Tibial nerve (tissue), 4 donors: ENCODE measurements around the gene UCHL1. TPM values are rescaled to one million over a fixed set of nuclear protein-coding genes. Genes with fewer than 3 reads are reported as not detected.

ENCODE experiments used
- DNase-seq, 2 donors: peaks; one replicate each; pipeline ENCODE4 v3.0.0-alpha.2; 2019; ENCODE audit warnings: low spot score in 2 of 2
- H3K27ac ChIP-seq, 4 donors: fragments of 200-600 bp; sonication (generic) in 3 of 4; one replicate each; pipeline ENCODE4 v1.5.1; 2017 to 2019; ENCODE audit warnings: mild to moderate bottlenecking in 1 of 4
- H3K27me3 ChIP-seq, 2 donors: fragments of 200-600 bp; sonication (generic) in 1 of 2; one replicate each; pipeline versions ENCODE4 v1.5.1 to v1.6.0; 2017 to 2019
- H3K36me3 ChIP-seq, 3 donors: fragments of 200-600 bp; sonication (generic); one replicate each; pipeline ENCODE4 v1.5.1; 2018 to 2019
- H3K4me1 ChIP-seq, 4 donors: fragments of 200-600 bp; sonication (generic) in 3 of 4; one replicate each; pipeline ENCODE4 v1.5.1; 2017 to 2019
- H3K4me3 ChIP-seq, 4 donors: fragments of 200-600 bp; sonication (generic) in 3 of 4; one replicate each; pipeline ENCODE4 v1.5.1; 2017 to 2019; ENCODE audit warnings: mild to moderate bottlenecking in 1 of 4, moderate library complexity in 1 of 4
- H3K9me3 ChIP-seq, 4 donors: fragments of 200-600 bp; sonication (generic) in 3 of 4; one replicate each; pipeline ENCODE4 v1.5.1; 2017 to 2019
- CTCF ChIP-seq, 5 experiments: fragments of 200-600 bp in 3 of 5; fragments of 450-650 bp in 2 of 5; sonication (generic) in 3 of 5; IDR thresholded peaks; one replicate each; pipeline ENCODE4 v1.5.1; 2016 to 2019; ENCODE audit warnings: antibody characterized with exemption in 5 of 5, mild to moderate bottlenecking in 3 of 5, moderate library complexity in 2 of 5
- EP300 ChIP-seq, 2 donors: sonication (generic); formaldehyde crosslinking; IDR thresholded peaks; one replicate each; pipeline ENCODE4 v1.6.1; 2017; ENCODE audit warnings: antibody characterized with exemption in 2 of 2, mild to moderate bottlenecking in 1 of 2
- POLR2A ChIP-seq, 2 donors: fragments of 450-650 bp; IDR thresholded peaks; one replicate each; pipeline ENCODE4 v1.6.1; 2017; ENCODE audit warnings: antibody characterized with exemption in 2 of 2, mild to moderate bottlenecking in 2 of 2, moderate library complexity in 2 of 2
- WGBS, 2 donors: methylation state at CpG; one replicate each; pipeline ENCODE4 v1.1.5; 2018; 5-methylcytosine and 5-hydroxymethylcytosine counted together
- total RNA-seq, 4 donors: library from RNA; depleted of rRNA; stranded (reverse); fragments of >200 nt; gene quantifications; one replicate each; pipeline ENCODE4 v1.1.0, GENCODE V29; 2016

Gene UCHL1
- total RNA-seq, 4 donors from 2014 or later, result 55.9 to 204 (median 71.5) TPM

- Histone ChIP-seq H3K36me3 (no peaks in the 10 kb centered on the region), H3K27me3 (no peaks in the 10 kb centered on the region), H3K27ac (no peak overlapping the region), H3K9me3 (no peaks in the 10 kb centered on the region), H3K4me1 (no peaks in the 10 kb centered on the region), H3K4me3 (no peak overlapping the region)
- TF ChIP-seq POLR2A (IDR thresholded peaks at IDR 0.05) (no peak), CTCF (IDR thresholded peaks at IDR 0.05) (no peak), EP300 (IDR thresholded peaks at IDR 0.05) (no peak)
- no peak for DNase-seq
- WGBS, 2 donors, result 65 to 75% methylated on average over 3 of the region's 3 CpGs
These were observed 29.1 kb downstream of the UCHL1 start for GRCh38 chr4:41285864-41286235.

GRCh38 chr4:41287005-41287404 lies 30.3 kb downstream of the UCHL1 start:
- no peak for DNase-seq
- no peak overlapping the region for H3K4me3 ChIP-seq
- H3K27ac ChIP-seq, result no peak overlapping the region
- H3K4me1 ChIP-seq, result no peaks in the 10 kb centered on the region
- 79 to 87% methylated on average over 1 of the region's 1 CpG for WGBS, 2 donors
- TF ChIP-seq POLR2A (IDR thresholded peaks at IDR 0.05) (no peak), CTCF (IDR thresholded peaks at IDR 0.05) (no peak), EP300 (IDR thresholded peaks at IDR 0.05) (no peak)
- no peaks in the 10 kb centered on the region for H3K9me3 ChIP-seq
- no peaks in the 10 kb centered on the region for H3K36me3 ChIP-seq
- H3K27me3 ChIP-seq, result no peaks in the 10 kb centered on the region

GRCh38 chr4:41287852-41288251 lies 31.1 kb downstream of the UCHL1 start:
- Histone ChIP-seq H3K4me3 (no peak overlapping the region), H3K4me1 (no peaks in the 10 kb centered on the region), H3K9me3 (no peaks in the 10 kb centered on the region), H3K36me3 (no peaks in the 10 kb centered on the region), H3K27me3 (no peaks in the 10 kb centered on the region), H3K27ac (no peak overlapping the region)
- no peak for DNase-seq
- 80 to 89% methylated on average over 10 of the region's 10 CpGs for WGBS, 2 donors
- no peak for TF ChIP-seq CTCF (IDR thresholded peaks at IDR 0.05)
- no peak for TF ChIP-seq POLR2A (IDR thresholded peaks at IDR 0.05)
- no peak for TF ChIP-seq EP300 (IDR thresholded peaks at IDR 0.05)

GRCh38 chr4:41288254-41288653 lies 31.5 kb downstream of the UCHL1 start:
- Histone ChIP-seq H3K36me3 (no peaks in the 10 kb centered on the region), H3K4me1 (no peaks in the 10 kb centered on the region), H3K4me3 (no peak overlapping the region), H3K27ac (no peak overlapping the region), H3K9me3 (no peaks in the 10 kb centered on the region), H3K27me3 (no peaks in the 10 kb centered on the region)
- WGBS, 2 donors, result 94 to 97% methylated on average over 10 of the region's 10 CpGs
- DNase-seq, result no peak
- TF ChIP-seq POLR2A (IDR thresholded peaks at IDR 0.05), result no peak
- no peak for TF ChIP-seq CTCF (IDR thresholded peaks at IDR 0.05)
- no peak for TF ChIP-seq EP300 (IDR thresholded peaks at IDR 0.05)

- Histone ChIP-seq H3K4me1 (no peaks in the 10 kb centered on the region), H3K9me3 (peaks cover 0 to 7% (median 0%) of the 10 kb centered on the region in 4 donors), H3K4me3 (no peak overlapping the region), H3K27ac (no peak overlapping the region), H3K36me3 (no peaks in the 10 kb centered on the region), H3K27me3 (no peaks in the 10 kb centered on the region)
- WGBS, 2 donors, result 63 to 67% methylated on average over 4 of the region's 4 CpGs
- TF ChIP-seq POLR2A (IDR thresholded peaks at IDR 0.05) (no peak), EP300 (IDR thresholded peaks at IDR 0.05) (no peak), CTCF (IDR thresholded peaks at IDR 0.05) (no peak)
- no peak for DNase-seq
These were observed 33.8 kb downstream of the UCHL1 start for GRCh38 chr4:41290479-41290878.
